Measurements from ENCODE around the gene B3GAT3.

GRCh38 chr11:62652161-62653006 is 30.6 kb upstream of the B3GAT3 start:
- no peak for TF ChIP-seq CTCF (IDR thresholded peaks at IDR 0.05)
- TF ChIP-seq POLR2A (IDR thresholded peaks at IDR 0.05), result no peak
- TF ChIP-seq EP300 (IDR thresholded peaks at IDR 0.05), result no peak
